Posterior cingulate gyrus (tissue), 11 donors: ENCODE data around the gene SMYD1.
"Not testable (repeated sequence)": the region's sequence is repeated elsewhere in the genome, so short reads cannot be mapped to it uniquely, and the experiment has no call there.

Source experiments
- DNase-seq, 10 donors: peaks; one replicate each; pipeline versions ENCODE4 v3.0.0 to v3.0.0-alpha.2; 2020 to 2021; ENCODE audit warnings: mixed read lengths in 3 of 10
- intact Hi-C: fragments of 100-400 bp; cut with DNase I; formaldehyde crosslinking; loops from one replicate; pipeline ENCODE4 v1.15.1; 2023

The SMYD1 gene

DNA sequence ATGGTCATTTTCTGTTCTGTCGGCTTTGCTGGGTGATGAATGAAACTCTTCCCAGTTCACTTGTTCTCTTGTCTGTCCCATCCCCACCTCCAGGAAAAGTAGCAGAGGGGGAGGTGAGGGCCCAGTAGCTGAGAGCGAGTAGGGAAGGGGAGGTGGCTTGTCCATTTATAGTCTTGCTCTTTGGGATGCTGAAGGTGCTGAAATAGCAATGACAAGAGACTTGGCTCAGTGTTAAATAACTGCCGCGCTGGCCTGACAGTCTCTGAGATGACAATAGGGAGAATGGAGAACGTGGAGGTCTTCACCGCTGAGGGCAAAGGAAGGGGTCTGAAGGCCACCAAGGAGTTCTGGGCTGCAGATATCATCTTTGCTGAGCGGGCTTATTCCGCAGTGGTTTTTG is at the start of gene SMYD1:
SMYD1 (plus strand) TSS at position 228 of the 400 bp plus-strand sequence; CDS start at position 268, 40 bp downstream.
- no peak for DNase-seq
- intact Hi-C loops, result no loop called here

GRCh38 chr2:88018077-88018805 is 49.4 kb upstream of the SMYD1 start:
- intact Hi-C loops, result loop anchor here (5.0 kb wide), 1 partner anchor 39 kb away; the partner anchor contains the start of gene KRCC1
- DNase-seq, result not testable (repeated sequence)

DNA sequence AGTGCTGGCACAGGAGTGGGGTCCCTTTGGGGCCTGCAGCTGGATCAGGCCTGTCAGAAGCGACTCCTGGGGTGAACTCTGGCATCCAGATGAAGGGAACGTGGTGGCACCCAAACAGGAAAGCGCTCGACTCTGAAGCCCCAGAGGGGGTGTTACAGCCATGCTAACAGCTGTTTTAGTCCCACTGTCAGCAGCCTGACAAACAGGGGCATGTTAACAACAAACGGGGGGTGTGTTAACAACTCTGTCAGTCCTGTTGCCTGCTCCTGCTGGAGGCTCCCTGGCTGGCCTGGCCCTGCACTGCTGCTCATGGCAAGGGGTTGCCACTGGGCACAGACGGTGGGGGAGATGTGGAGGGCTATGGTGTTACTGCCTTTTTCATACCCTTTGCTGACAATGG is 48.7 kb upstream of the SMYD1 start:
- intact Hi-C loops, result loop anchor here (5.0 kb wide), 1 partner anchor 38 kb away; the partner anchor contains the start of gene KRCC1

GRCh38 chr2:88019985-88020384 is 47.6 kb upstream of the SMYD1 start:
- no peak for DNase-seq
- intact Hi-C loops, result loop anchor here (5.0 kb wide), 1 partner anchor 37 kb away; the partner anchor contains the start of gene KRCC1

More for the DNA sequence above, 48.7 kb upstream of the SMYD1 start:
- no peak for DNase-seq

DNA sequence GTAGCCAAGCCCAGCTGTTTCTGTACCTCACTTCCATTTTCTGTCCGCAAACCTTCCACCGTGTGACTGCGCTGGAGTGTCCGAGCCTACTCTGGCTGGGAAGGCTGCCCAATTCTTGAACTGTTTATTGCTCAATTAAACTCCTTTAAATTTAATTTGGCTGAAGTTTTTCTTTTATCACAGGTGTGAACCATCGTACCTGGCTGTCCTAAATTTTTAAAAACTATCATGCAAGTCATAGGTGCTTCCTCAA is 45.0 kb upstream of the SMYD1 start:
- no peak for DNase-seq
- intact Hi-C loops, result no loop called here

- intact Hi-C loops, result no loop called here
- no peak for DNase-seq
Measured at GRCh38 chr2:88024509-88024908, 43.1 kb upstream of the SMYD1 start.

GRCh38 chr2:88027697-88028389 is 39.8 kb upstream of the SMYD1 start:
- intact Hi-C loops, result no loop called here
- no peak for DNase-seq

DNA sequence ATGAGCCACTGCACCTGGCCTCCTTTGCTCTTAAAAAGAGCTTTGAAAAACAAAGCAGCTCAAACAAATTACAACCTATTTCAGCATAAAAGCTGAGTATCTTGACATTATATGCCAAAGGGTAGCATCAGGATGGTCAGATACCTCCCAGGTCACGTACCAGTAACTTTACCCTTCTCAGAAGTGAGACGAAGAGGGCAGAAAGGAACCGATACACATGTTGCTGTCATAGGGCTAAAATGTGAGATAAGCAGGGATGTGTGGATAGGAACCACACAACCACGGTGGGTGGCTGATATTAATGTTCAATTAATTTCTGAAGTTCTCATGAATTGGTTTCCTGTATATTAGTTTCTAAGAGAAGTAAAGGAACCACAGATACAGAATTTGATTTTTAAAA is 38.7 kb upstream of the SMYD1 start:
- no peak for DNase-seq
- intact Hi-C loops, result no loop called here

- DNase-seq, result no peak
- intact Hi-C loops, result no loop called here
Measured at GRCh38 chr2:88032070-88032702, 35.4 kb upstream of the SMYD1 start.

- intact Hi-C loops, result no loop called here
Measured at GRCh38 chr2:88036182-88036581, 31.4 kb upstream of the SMYD1 start.

DNA sequence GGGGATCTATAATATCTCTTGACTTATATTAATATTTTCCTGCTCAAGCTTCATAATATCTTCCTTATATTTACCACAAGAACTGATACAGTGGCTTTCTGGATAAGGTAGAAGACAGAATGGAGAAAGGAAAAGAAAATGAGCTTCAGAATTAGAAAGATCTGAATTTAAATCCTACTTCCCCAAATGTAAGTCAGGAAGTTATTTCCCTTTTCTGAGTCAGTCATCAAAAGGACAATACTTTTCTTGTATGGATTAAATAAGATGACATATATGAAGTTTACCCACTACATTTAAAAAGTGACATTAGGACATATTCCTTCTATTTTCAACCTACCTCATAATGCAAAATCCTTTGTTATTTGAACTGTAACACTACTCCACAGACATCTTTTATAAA is 31.0 kb upstream of the SMYD1 start:
- intact Hi-C loops, result no loop called here
- DNase-seq, result no peak

More at GRCh38 chr2:88036182-88036581, 31.4 kb upstream of the SMYD1 start:
- no peak for DNase-seq

GRCh38 chr2:88038263-88039105 is 29.1 kb upstream of the SMYD1 start:
- intact Hi-C loops, result no loop called here
- no peak for DNase-seq

GRCh38 chr2:88042476-88042875 is 25.1 kb upstream of the SMYD1 start:
- DNase-seq, result no peak
- intact Hi-C loops, result no loop called here

DNA sequence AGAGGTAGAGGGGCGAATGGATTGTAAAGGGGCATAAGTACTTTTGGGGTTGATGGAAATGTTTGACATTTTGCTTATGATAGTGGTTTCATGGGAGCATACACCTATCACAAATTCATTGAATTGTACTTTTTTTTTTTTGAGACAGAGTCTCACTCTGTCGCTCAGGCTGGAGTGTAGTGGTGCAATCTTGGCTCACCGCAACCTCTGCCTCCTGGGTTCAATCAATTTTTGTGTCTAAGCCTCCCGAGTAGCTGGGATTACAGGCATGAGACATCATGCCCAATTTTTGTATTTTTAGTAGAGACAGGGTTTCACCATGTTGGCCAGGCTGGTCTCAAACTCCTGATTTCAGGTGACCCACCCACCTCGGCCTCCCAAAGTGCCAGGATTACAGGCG is 22.1 kb upstream of the SMYD1 start:
- intact Hi-C loops, DNase-seq: not testable (repeated sequence)

DNA sequence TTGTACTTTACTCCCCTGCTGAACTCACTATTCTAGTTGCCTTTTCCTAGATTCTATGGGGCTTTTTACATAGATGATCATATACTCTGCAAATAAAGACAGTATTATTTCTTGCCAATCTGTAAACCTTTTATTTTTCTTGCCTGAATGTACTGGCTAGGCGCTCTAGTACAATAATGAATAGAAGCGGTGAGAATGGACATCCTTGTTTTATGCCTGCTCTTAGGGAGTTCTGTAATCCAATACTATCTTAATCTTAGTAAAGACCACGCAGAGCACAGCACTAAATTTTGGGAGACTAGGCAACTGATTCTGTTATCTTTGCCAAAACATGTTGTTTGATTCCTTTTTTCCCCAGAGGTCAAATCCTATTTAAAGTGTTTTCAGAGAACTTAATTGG is 19.1 kb upstream of the SMYD1 start:
- intact Hi-C loops, result no loop called here
- no peak for DNase-seq

- intact Hi-C loops, result no loop called here
- DNase-seq, result no peak
Measured at GRCh38 chr2:88049622-88050021, 18.0 kb upstream of the SMYD1 start.

DNA sequence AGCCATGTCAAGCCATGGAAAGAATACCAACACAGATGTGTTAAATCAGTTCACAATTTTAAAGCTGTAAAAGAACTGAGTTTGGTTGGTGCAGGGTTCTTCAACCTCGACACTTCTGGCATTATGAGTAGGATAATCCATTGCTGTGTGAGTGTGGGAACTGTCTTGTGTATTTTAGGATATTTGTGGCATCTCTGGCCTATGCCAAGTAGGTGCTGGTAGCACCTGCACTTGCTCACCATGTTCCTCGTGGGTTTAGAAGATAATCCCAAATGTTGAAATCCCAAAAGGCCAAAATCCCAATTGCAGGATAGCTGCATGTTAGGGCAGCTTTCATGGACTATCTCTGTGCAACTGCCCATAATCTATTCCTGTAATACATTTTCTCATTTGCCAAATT is 15.8 kb upstream of the SMYD1 start:
- DNase-seq, result no peak
- intact Hi-C loops, result no loop called here

GRCh38 chr2:88053296-88053695 is 14.3 kb upstream of the SMYD1 start:
- intact Hi-C loops, result no loop called here
- DNase-seq, result no peak

DNA sequence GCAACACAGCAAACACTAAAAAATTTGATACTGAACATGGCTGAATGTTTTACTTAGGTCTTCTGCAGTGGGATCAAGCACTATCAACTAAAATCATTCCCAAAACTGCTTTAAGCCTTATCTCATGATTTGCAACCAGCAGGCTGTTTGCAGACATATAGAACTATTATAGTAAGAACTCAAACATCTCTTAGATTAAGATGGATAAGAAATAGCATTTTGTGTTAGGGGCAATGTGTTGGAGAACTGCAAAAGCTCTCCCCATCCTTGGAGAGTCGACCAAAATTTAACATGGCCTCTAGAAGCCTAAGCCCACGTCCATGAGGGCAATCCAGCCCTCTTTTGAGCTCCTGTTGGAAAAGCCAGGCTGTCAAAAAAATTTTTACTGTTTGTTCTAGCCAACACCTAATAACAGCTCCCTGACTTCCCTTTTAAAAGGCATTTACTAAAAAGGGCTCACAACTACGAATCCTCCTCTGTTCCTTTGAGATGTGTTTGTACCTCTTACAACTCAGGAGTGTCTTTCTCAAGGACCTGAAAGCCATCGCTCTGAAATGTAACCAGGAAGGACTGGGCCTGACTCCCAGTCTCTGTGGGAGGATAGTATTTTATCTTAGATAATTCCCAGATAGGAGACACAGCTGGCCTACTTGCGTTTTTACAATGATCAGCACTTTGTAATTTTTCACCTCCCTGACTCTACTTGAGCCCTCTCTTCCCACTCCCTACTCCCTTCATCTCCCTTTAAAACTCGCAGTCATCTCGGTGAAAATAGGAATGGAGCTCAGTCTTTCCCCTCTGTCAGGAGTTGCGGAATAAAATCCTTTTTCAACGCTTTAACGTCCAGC is 13.5 kb upstream of the SMYD1 start:
- intact Hi-C loops, result no loop called here

More for the DNA sequence above, 13.5 kb upstream of the SMYD1 start:
- DNase-seq, result no peak
